ENCODE measurements around the gene PRPS1.
"Not testable (repeated sequence)": the region's sequence is repeated elsewhere in the genome, so short reads cannot be mapped to it uniquely, and the experiment has no call there.

PRPS1 gene

GRCh38 chrX:107675823-107676555, 47.7 kb downstream of the PRPS1 start:
- no peak for FAIRE-seq

- FAIRE-seq, result no peak
Observed at GRCh38 chrX:107676559-107677378, 48.5 kb downstream of the PRPS1 start.

- no peak for FAIRE-seq
Observed at GRCh38 chrX:107677501-107677901, 49.2 kb downstream of the PRPS1 start.

GRCh38 chrX:107677909-107678308, 49.6 kb downstream of the PRPS1 start:
- no peak for FAIRE-seq

- no peak for FAIRE-seq
Observed at GRCh38 chrX:107678957-107679740, 50.8 kb downstream of the PRPS1 start.

GRCh38 chrX:107682256-107682655, 53.9 kb downstream of the PRPS1 start:
- no peak for FAIRE-seq

- FAIRE-seq, result no peak
Observed at GRCh38 chrX:107683124-107683895, 55.0 kb downstream of the PRPS1 start.

GRCh38 chrX:107683931-107684330, 55.6 kb downstream of the PRPS1 start:
- FAIRE-seq, result no peak

GRCh38 chrX:107684956-107685385, 56.7 kb downstream of the PRPS1 start:
- no peak for FAIRE-seq

GRCh38 chrX:107685586-107685985, 57.3 kb downstream of the PRPS1 start:
- not testable (repeated sequence) for FAIRE-seq

- no peak for FAIRE-seq
Observed at GRCh38 chrX:107686026-107686425, 57.7 kb downstream of the PRPS1 start.

- FAIRE-seq, result no peak
Observed at GRCh38 chrX:107686792-107687191, 58.5 kb downstream of the PRPS1 start.

GRCh38 chrX:107687445-107687844, 59.1 kb downstream of the PRPS1 start:
- FAIRE-seq, result no peak

GRCh38 chrX:107691024-107691448, 62.7 kb downstream of the PRPS1 start:
- no peak for FAIRE-seq

- FAIRE-seq, result no peak
Observed at GRCh38 chrX:107699616-107700015, 71.3 kb downstream of the PRPS1 start.

- no peak for FAIRE-seq
Observed at GRCh38 chrX:107700317-107700774, 72.0 kb downstream of the PRPS1 start.
